ENCODE measurements around the gene MYL11.

The MYL11 gene

GRCh38 chr16:30354423-30355143 lies 20.0 kb upstream of the MYL11 start:
- no peak for DNase-seq

- DNase-seq: peak; percentile 99
Measured at GRCh38 chr16:30355144-30355953, 19.3 kb upstream of the MYL11 start, which contains the start of gene CD2BP2. CD2BP2 (minus strand) TSS chr16:30355308; CDS start chr16:30354681, 627 bp downstream.

- no peak for DNase-seq
Measured at GRCh38 chr16:30355954-30356308, 18.7 kb upstream of the MYL11 start.

GRCh38 chr16:30356401-30357084 lies 18.1 kb upstream of the MYL11 start:
- DNase-seq: no peak

- DNase-seq: no peak
Measured at GRCh38 chr16:30357085-30357714, 17.4 kb upstream of the MYL11 start.

- no peak for DNase-seq
Measured at GRCh38 chr16:30357715-30358576, 16.7 kb upstream of the MYL11 start.

GRCh38 chr16:30358577-30358936 lies 16.0 kb upstream of the MYL11 start:
- DNase-seq: no peak

GRCh38 chr16:30358990-30359870 lies 15.4 kb upstream of the MYL11 start:
- DNase-seq: no peak

- DNase-seq: no peak
Measured at GRCh38 chr16:30359871-30360170, 14.8 kb upstream of the MYL11 start.

GRCh38 chr16:30361180-30361579 lies 13.4 kb upstream of the MYL11 start:
- DNase-seq: no peak

- DNase-seq: no peak
Measured at GRCh38 chr16:30365200-30365599, 9.4 kb upstream of the MYL11 start.

- no peak for DNase-seq
Measured at GRCh38 chr16:30366511-30366910, 8.1 kb upstream of the MYL11 start.

GRCh38 chr16:30367349-30368009 lies 7.1 kb upstream of the MYL11 start:
- DNase-seq: no peak

- DNase-seq: no peak
Measured at GRCh38 chr16:30368122-30368791, 6.3 kb upstream of the MYL11 start.

GRCh38 chr16:30368792-30369090 lies 5.9 kb upstream of the MYL11 start:
- no peak for DNase-seq

GRCh38 chr16:30369091-30369937 lies 5.3 kb upstream of the MYL11 start:
- no peak for DNase-seq

- no peak for DNase-seq
Measured at GRCh38 chr16:30369938-30370455, 4.6 kb upstream of the MYL11 start.

- DNase-seq: peak; percentile 99
Measured at GRCh38 chr16:30370456-30371247, 4.0 kb upstream of the MYL11 start, which contains the start of gene TBC1D10B. TBC1D10B (minus strand) TSS chr16:30370494; CDS start chr16:30370183, 311 bp downstream.
